Measurements from ENCODE around the gene ZC3H6.

Gene ZC3H6

DNA sequence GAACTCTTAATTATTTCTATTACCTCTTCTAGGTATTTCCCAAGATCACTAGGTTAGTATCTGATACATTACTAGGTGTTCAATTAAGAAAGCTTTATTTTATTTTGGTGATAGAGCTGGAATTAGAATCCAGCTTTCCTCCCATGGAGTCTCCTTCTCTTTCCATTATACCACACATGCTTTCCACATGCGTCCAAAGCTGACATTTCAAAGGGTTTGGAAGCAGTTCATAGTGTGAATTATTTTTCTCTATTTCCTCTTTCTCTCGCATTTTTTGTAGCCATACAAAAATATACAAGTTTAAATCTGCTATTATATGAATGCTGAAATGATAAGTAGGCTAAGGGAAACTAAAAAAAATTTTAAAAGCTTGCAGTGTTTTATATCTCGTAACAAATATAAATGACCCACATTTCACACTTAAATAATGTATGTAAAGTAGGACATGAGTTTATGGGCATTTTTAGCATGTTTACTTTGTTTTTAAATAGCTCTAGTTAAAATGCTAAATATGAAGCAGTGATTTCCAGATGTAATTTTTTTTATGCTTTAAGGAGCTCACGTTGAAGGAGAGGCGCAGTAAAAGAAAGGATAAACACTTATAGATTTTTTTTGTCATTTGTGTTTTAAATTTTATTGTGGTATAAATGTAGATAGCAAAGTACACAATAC, 20.1 kb downstream of the ZC3H6 start:
- H3K27ac Mint-ChIP-seq = no peak overlapping the region
- peaks cover 7% of the 10 kb centered on the region for H3K36me3 Mint-ChIP-seq
- no peak for DNase-seq (ENCODE audit: low spot score in 2 of 2)
- peaks cover 6% of the 10 kb centered on the region for H3K4me1 Mint-ChIP-seq
- no peaks in the 10 kb centered on the region for H3K9me3 Mint-ChIP-seq
- no peak for ATAC-seq
- H3K4me3 Mint-ChIP-seq = no peak overlapping the region

DNA sequence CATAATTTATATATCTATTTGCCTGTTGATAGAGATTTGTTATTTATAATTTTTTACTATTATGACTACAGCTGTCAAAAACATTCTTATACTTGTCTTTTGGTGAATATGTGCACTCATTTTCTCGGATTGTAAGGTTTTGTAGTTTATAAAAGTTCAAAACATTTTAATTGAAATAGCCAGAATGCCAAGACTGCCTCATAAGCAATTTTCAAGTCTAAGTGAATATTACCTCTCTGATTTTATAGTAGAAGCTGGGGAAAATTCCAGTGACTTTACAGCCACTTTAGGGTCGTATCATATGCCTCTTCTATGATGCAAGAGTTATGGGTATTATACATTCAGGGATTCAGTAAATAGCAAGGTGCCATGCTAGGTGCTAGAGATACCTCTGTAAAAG, 21.0 kb downstream of the ZC3H6 start:
- no peak overlapping the region for H3K4me3 Mint-ChIP-seq

DNA sequence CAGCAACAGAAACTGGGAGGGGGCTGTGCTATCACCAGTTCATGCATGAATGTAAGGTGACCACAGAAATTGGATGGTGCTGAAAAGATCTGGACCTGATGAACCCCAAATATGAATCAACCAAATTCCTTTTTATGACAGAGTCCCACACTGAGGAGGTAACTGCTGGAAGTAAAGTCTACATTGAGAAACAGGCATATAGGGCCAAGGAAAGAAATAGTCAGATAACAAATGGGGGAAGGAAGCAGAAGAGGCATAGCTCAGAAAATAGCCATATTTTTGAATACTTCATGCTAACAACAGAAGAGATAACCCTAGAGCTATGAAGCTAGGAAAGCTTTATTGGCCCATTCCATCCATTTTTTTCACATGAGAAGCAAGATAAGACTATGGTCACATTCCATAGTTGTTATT, 25.8 kb downstream of the ZC3H6 start:
- no peak overlapping the region for H3K27ac Mint-ChIP-seq

More for the DNA sequence above, 21.0 kb downstream of the ZC3H6 start:
- DNase-seq (ENCODE audit: low spot score in 2 of 2) = no peak
- H3K27ac Mint-ChIP-seq = no peak overlapping the region
- H3K36me3 Mint-ChIP-seq = peaks cover 7% of the 10 kb centered on the region
- H3K9me3 Mint-ChIP-seq = no peaks in the 10 kb centered on the region
- ATAC-seq = no peak
- peaks cover 6% of the 10 kb centered on the region for H3K4me1 Mint-ChIP-seq

DNA sequence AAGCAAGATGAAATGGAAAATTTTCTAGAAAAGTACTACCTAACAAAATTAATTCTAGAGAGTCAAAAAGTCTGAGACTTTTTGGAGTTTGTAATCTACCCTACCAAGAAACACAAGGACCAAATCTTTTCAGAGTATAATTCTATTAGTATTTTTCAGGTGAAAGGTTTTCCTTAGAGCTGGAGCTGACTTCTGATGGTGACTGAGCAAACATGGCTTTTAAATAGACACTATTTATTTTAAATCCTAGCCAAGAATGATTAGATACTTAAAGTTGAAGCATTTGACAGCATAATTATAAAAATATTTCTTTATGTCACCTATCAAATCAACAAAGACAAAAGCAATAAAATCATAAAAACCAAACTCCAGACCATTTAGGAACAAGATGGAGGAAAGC, 26.6 kb downstream of the ZC3H6 start:
- DNase-seq (ENCODE audit: low spot score in 2 of 2) (no peak), ATAC-seq (no peak)
- no peak overlapping the region for H3K4me3 Mint-ChIP-seq
- H3K27ac Mint-ChIP-seq = no peak overlapping the region
- no peaks in the 10 kb centered on the region for H3K9me3 Mint-ChIP-seq
- peaks cover under 1% of the 10 kb centered on the region for H3K4me1 Mint-ChIP-seq
- peaks cover 23% of the 10 kb centered on the region for H3K36me3 Mint-ChIP-seq

More for the DNA sequence above, 25.8 kb downstream of the ZC3H6 start:
- DNase-seq (ENCODE audit: low spot score in 2 of 2) = no peak
- Mint-ChIP-seq H3K9me3 (no peaks in the 10 kb centered on the region), H3K36me3 (peaks cover 15% of the 10 kb centered on the region), H3K4me3 (no peak overlapping the region), H3K4me1 (peaks cover 6% of the 10 kb centered on the region)
- ATAC-seq = no peak

DNA sequence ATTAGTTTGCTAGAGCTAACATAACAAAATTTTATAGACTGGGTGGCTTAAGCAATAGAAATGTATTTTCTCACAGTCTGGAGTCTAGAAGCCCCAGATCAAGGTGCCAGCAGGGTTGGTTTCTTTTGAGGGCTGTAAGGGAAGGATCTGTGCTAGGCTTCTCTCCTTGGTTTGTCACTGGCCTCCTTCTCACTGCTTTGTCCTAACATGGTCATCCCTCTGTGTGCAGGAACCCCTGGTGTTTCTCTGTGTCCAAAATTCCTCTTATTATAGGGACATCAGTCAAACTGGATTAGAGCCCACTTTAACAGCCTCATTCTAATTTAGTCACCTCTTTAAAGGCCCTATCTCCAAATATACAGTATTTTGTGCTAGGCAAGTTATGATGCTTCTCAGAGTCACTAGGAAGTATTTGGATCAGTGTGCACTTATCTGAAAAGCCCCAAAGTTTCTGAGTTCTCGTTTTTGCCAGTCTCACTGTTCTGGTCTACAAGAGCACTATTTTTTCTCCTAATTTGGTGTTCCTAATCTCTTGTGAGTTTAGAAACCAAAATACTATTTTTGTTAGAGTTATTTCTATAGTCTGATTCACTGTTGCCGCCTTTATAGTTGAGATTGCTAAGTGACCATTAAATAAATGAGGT, 29.0 kb downstream of the ZC3H6 start:
- peaks cover 29% of the 10 kb centered on the region for H3K36me3 Mint-ChIP-seq

DNA sequence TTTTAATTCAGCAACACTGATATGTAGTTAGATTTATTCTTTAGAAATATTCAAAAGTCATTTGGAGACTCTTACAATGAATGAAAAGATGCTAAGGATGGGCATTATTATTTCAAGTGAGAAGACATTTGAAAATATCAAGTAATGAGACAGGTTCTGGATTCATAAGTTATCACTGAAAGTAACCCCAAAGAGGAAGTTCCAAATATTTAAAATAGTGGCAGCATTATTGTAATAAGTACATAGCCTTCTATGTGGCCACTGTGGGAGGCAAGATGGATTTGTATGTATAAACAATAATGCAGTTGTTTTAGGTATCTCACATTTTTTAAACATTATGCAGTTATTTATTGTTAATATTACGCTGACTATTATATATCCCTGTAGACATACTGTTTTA, 29.7 kb downstream of the ZC3H6 start:
- no peak overlapping the region for H3K4me3 Mint-ChIP-seq
- ATAC-seq (no peak), DNase-seq (ENCODE audit: low spot score in 2 of 2) (no peak)
- no peaks in the 10 kb centered on the region for H3K9me3 Mint-ChIP-seq
- H3K36me3 Mint-ChIP-seq = peaks cover 22% of the 10 kb centered on the region
- H3K4me1 Mint-ChIP-seq = no peaks in the 10 kb centered on the region
- H3K27ac Mint-ChIP-seq = no peak overlapping the region

More for the DNA sequence above, 29.0 kb downstream of the ZC3H6 start:
- peak overlapping the region; percentile 50 for H3K27ac Mint-ChIP-seq
- H3K4me3 Mint-ChIP-seq = no peak overlapping the region
- H3K9me3 Mint-ChIP-seq = no peaks in the 10 kb centered on the region
- no peaks in the 10 kb centered on the region for H3K4me1 Mint-ChIP-seq
- DNase-seq (ENCODE audit: low spot score in 2 of 2) = no peak
- no peak for ATAC-seq

DNA sequence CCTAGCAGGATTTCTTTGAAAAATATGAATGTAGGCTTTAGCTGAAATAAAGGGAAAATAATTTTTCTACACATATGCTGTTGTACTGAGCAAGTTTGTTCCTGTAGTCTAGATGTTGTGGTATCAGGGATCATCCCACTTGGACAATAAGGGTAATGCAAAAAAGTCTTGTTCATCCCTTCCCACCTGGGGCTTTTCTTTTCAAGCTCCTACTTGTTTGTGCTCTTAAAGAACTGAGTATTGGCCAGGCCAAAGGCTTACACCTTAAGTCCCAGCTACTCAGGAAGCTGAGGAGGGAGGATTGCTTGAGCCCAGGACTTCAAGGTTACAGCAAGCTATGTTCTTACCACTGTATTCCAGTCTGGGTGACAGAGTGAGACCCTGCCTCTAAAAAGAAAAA, 35.5 kb downstream of the ZC3H6 start:
- Mint-ChIP-seq H3K27ac (no peak overlapping the region), H3K4me3 (no peak overlapping the region), H3K4me1 (no peaks in the 10 kb centered on the region), H3K9me3 (no peaks in the 10 kb centered on the region), H3K36me3 (peaks cover 37% of the 10 kb centered on the region)
- ATAC-seq (no peak), DNase-seq (ENCODE audit: low spot score in 2 of 2) (no peak)

DNA sequence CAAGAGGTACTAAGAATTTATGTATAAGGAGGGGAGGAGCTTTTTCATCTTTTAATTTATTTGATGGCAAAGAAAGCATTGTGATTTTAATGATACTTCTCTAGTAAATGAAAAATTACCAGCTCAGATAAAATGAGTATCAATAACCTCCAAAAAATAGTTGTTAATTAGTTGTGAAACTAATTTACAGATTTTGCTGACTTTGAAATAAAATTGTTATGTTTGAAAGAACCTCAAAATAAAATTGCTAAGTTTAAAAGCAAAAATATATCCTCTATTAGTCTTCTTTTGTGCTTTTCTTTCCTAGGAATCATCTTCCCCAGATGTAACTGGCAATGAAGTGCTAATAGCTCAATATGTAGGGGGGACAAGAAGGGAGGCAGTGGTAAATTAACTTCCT, 36.5 kb downstream of the ZC3H6 start:
- Mint-ChIP-seq H3K4me3 (no peak overlapping the region), H3K4me1 (no peaks in the 10 kb centered on the region), H3K36me3 (peaks cover 32% of the 10 kb centered on the region), H3K9me3 (no peaks in the 10 kb centered on the region), H3K27ac (no peak overlapping the region)
- DNase-seq (ENCODE audit: low spot score in 2 of 2) (no peak), ATAC-seq (no peak)

DNA sequence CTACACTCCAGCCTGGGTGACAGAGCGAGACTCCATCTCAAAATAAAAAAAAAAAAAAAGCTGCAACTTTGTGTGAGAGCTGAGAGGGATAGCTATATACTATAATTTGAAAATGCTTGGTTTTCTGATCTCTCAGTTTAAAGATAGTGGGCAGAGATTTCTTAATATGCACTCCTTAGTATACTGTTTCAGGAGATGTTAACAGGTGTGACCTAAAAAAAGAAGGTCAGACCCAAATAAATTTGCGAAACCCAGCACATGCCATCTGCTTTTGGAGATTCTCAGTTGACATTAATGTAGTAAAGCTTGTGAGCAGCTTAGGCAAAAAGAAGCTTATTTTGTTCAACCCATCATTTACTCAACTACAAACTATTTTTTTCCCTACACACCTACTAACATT, 37.4 kb downstream of the ZC3H6 start:
- ATAC-seq (no peak), DNase-seq (ENCODE audit: low spot score in 2 of 2) (no peak)
- H3K9me3 Mint-ChIP-seq = no peaks in the 10 kb centered on the region
- peaks cover 30% of the 10 kb centered on the region for H3K36me3 Mint-ChIP-seq
- no peak overlapping the region for H3K27ac Mint-ChIP-seq
- no peak overlapping the region for H3K4me3 Mint-ChIP-seq
- H3K4me1 Mint-ChIP-seq = no peaks in the 10 kb centered on the region

DNA sequence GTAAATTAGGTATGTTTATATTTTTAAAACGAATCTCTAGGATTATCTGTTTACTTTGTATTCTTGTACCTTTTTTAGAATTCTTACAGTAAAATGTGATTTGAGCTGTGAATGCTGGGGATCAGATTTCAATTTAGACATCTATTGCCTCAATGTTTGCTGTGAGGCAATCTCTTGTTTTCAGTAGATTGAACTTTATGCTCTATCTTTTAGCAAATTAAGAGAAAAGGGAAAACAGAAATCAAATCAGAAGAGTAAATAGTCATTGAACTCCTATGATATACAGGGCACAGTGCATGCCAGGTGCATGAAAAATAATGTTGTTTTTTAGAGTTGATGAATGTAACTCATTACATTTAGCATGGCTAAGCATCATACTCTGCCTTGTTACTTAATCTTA, 39.5 kb downstream of the ZC3H6 start:
- H3K36me3 Mint-ChIP-seq = peaks cover 36% of the 10 kb centered on the region
- H3K4me1 Mint-ChIP-seq = no peaks in the 10 kb centered on the region
- DNase-seq (ENCODE audit: low spot score in 2 of 2) = no peak
- ATAC-seq = no peak
- no peak overlapping the region for H3K4me3 Mint-ChIP-seq
- no peak overlapping the region for H3K27ac Mint-ChIP-seq
- H3K9me3 Mint-ChIP-seq = no peaks in the 10 kb centered on the region

DNA sequence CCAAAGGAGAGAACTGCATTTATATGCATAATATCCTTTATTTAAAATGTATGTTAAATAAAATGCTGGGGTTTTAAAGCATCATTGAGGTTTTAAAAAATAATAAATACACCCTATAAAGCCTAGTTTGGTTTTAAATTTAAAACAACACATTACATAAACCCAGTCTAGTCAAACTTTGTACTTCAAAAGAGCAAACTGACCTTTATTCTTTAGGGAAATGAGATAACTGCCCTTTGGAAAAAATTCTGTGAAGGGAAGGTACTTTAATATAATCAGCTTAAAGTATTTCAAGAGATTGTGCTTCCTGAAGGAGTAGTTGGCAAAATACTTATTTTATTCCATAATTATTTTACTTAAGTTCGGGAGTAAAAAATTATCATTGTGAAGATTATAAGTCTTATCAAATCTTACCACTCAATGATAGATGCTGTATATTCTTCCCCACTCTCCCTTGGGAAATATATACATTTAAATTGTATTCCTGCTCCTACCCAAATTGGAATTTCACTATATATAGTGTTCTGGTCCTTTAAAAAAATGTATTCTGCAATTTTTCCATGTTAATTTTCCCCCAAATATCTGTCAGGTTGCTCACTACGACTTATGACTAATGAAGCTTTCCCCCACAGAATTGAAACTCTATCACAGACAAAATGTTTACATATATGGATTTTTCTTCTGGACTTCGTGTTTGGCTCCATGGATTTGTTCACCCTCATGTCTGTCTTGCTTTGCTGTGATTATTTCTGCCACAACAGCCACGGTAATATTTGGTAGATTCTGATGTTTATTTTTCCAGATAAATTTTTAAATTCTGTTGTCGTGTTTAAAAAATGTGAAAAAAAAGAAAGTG, 42.1 kb downstream of the ZC3H6 start:
- no peak for ATAC-seq
- Mint-ChIP-seq H3K4me3 (no peak overlapping the region), H3K36me3 (peaks cover 23% of the 10 kb centered on the region), H3K9me3 (no peaks in the 10 kb centered on the region), H3K4me1 (no peaks in the 10 kb centered on the region), H3K27ac (peak overlapping the region; percentile 34)
- no peak for DNase-seq (ENCODE audit: low spot score in 2 of 2)

DNA sequence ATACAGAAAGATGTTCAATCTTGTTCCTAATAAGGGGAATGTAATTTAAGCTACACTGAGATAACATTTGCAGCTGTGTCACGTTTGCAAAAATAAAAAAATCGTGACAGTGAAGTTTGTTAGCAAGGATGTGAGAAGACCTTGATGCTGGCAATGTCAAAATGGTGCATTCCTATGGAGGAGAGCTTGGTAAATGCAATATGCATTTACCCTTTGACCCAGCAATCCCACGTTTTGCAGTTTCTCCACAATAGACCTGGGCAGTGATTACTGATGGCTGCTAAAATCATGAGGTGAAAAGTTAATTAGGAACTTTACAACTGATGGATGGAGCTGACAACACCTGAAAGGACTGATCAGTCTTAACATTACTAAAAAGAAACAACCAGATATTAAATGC, 43.1 kb downstream of the ZC3H6 start:
- Mint-ChIP-seq H3K36me3 (peaks cover 28% of the 10 kb centered on the region), H3K4me3 (no peak overlapping the region), H3K27ac (no peak overlapping the region), H3K4me1 (no peaks in the 10 kb centered on the region), H3K9me3 (no peaks in the 10 kb centered on the region)
- ATAC-seq (no peak), DNase-seq (ENCODE audit: low spot score in 2 of 2) (no peak)

DNA sequence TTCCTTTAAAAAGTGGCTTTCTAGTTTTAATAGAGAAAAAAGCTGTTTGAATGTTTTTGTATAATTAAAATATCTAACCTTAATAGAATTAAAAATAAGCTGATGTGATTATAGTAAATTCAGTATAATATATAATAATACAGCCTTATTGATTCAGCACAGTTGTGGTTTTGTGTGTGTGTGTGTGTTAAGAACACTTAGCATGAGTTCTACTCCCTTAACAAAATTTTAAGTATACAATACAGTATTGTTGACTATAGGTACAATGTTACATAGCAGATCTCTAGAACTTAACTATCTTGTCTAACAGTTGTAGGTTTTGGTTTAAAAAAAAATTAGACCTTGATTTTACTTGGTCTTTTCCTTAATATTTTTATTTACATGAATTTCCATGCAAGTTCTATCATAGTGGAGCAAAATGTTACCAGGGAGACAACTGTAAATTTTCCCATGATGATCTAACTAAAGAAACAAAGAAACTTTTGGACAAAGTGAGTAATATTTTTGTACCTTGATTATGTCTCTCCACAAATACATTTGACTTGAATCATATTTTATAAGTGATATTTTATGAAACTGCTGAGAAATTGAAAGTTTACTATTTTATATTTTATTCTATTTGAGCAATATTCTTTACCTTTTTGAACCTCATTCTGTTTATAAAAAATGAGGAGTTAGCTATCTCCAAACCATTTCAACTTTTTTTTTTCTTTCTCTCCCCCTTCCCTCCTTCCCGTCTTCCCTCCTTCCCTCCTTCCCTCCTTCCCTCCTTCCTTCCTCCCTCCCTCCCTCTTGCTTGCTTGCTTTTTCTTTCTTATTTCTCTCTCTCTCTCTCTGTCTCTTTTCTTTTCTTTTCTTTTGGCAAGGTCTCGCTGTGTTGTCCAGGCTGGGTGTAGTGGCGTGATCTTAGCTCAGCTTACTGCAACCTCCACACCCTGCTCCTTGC, 46.3 kb downstream of the ZC3H6 start:
- H3K27ac Mint-ChIP-seq = no peak overlapping the region
- H3K9me3 Mint-ChIP-seq = no peaks in the 10 kb centered on the region
- peaks cover 31% of the 10 kb centered on the region for H3K36me3 Mint-ChIP-seq
- H3K4me1 Mint-ChIP-seq = no peaks in the 10 kb centered on the region
- H3K4me3 Mint-ChIP-seq = no peak overlapping the region
- DNase-seq (ENCODE audit: low spot score in 2 of 2) (no peak), ATAC-seq (no peak)

DNA sequence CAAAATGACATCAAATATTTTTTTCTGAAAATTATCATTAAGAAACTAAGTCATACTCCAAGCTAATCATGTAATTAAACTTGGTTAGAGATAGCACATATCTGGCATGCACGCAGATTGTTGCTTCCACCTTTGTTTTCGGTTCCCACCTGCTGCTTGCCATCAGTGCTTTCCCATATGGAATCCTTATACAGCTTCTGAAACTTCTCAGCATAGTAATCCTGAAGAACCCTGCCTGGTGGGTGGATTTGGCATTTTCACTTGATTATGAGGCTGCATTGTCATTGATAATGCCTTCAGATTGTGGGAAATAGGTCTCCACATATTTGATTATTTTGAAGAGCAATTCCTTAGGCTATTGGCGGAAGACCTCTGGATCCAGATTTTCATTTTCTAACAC, 47.5 kb downstream of the ZC3H6 start:
- H3K36me3 Mint-ChIP-seq = peaks cover 27% of the 10 kb centered on the region
- H3K9me3 Mint-ChIP-seq = no peaks in the 10 kb centered on the region

More for the DNA sequence above, 47.5 kb downstream of the ZC3H6 start:
- Mint-ChIP-seq H3K4me3 (no peak overlapping the region), H3K4me1 (no peaks in the 10 kb centered on the region), H3K27ac (no peak overlapping the region)
- DNase-seq (ENCODE audit: low spot score in 2 of 2) (no peak), ATAC-seq (no peak)

Measured in stimulated activated effector memory CD8-positive, alpha-beta T cell treated with anti-CD3 and anti-CD28 coated beads, Interleukin-12 subunit alpha, Interleukin-12 subunit beta, amount 100 ng/mL, for 72 hours (primary cell).